Muscle of back (tissue), 11 donors: ENCODE data around the gene COG2. TPM values are rescaled to one million over a fixed set of nuclear protein-coding genes. Genes with fewer than 3 reads are reported as not detected.
"Not testable (repeated sequence)": the region's sequence is repeated elsewhere in the genome, so short reads cannot be mapped to it uniquely, and the experiment has no call there.

ENCODE experiments used
- DNase-seq, 3 donors: peaks; one replicate each; pipeline versions ENCODE4 v3.0.0 to v3.0.0-alpha.2; 2013
- polyA plus RNA-seq, 10 donors: library from polyadenylated mRNA; unstranded; fragments of 120-200 nt; gene quantifications; one replicate each; pipeline ENCODE4 v1.2.1, GENCODE V29; 2013; ENCODE audit not compliant: insufficient read length in 10 of 10

Gene COG2
- polyA plus RNA-seq, 10 donors: 18.1 to 26.2 (median 21.3) TPM

DNA sequence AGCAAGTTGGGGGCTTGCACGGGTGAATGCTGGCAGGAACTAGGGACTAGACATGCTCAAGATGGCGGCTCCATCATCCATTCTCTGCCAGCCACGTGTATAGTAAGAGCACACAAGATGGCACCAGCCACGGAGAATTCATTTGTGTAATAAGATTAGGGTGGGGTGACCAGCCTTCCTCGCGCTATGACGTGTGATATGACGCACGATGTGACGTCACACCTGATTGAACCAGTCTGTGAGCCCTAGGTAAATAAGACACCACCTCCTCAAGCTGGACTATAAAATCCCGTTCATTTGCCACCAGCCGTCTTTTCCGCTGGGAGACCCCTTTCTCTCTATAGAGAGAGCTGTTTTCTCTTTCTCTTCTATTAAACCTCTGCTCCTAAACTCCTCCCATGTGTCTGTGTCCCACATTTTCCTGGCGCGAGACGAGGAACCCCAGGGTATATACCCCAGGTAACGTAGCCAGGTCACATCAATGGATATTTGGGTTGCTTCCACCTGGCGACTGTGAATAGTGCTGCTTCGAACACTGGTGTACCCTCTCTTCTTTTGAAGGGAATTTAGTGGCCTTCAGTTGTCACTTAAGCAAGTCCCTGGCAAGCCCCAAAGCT lies 18.1 kb upstream of the COG2 start:
- DNase-seq: no peak

DNA sequence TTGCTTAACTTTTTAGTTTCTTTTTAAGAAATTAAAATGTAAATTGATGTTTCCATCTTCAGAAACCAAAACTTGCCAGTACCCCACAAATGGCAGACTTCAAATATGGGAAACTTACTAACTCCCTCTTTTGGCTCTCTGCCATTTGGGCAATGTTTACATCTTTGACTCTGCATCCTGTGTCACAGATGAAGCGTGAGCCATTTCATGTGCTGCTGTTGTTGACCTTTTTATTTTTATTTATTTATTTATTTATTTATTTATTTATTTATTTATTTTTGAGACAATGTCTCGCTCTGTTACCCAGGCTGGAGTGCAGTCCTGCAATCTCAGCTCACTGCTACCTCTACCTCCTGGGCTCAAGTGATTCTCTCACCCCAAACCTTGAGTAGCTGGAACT lies 16.0 kb upstream of the COG2 start:
- DNase-seq: no peak

DNA sequence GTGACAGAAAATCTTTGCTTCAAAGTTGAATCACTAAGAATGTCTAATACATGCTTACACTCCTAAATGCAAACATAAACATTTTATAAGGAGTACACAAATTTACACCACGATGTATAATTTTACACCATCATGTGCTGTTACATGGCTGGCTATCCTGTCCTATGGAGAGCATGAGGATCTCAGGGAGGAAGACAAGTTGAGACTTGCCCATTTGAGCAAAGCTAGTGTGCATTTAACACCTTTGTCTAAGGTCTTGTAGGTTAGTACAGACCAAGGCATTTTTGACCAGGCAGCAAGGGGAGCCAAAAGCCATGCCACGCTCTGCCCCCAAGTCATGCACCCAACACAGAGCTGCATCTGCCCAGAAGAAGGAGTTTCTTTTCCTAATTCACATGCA lies 14.5 kb upstream of the COG2 start:
- no peak for DNase-seq

DNA sequence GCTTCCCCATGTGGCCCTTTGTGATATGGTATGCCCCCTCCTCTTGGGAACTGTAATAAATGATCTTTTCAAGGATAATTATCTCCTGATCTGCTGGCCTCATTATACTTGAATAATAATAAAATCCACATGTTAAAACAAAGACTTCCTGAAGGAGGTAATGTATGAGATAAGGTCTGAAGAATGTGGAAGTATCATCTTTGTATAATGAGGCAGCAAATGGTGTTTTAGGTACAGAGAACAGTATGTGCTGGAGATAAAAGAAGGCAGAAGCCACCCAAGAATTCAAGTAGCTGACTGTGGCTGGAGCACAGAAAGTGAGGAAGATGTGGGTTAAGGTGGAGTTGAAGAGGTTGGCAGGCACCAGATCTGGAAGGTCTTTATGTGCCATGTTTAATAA lies 12.8 kb upstream of the COG2 start:
- DNase-seq: no peak

DNA sequence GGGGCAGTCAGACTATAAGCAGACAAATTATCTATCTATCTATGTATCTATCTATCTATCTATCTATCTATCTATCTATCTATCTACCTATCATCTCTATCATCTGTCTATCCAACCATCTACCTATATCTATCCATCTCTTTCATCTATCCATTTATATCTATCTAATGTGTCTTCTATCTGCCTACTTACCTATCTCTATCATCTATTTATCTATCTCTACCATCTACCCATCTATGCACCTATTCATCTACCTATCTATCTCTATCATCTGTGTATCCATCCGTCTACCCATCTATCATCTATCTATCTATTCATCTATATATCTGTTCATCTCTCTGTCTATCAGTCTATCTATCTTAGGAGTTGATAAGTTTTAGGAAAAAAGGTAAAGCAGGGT lies 10.8 kb upstream of the COG2 start:
- no peak for DNase-seq

DNA sequence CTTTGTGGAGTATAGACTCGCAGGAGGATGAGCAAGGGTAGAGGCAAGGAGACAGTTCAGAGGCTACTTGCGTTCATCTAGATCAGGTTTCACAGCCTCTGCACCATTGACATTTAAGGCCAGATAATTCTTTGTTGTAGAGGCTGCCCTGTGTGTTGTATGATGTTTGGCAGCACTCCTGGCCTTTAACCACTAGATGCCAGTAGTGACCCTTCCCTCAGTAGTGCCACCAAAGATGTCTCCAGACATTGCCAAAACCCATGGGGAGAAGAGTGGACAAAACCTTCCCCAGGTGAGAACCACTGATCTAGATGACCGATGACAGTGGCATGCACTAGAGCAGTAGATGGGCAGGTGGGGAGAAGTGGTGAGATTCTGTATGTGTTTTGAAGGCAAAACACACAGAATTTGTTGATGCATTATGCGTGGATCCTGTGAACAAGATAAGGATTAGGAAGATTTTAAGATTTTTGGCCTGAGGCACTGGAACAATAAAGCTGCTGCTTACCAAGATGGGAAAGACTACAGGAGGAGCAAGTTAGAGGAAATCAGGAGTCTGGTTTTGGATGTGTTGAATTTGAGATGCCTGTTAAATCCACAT lies 9.9 kb upstream of the COG2 start:
- DNase-seq: no peak

DNA sequence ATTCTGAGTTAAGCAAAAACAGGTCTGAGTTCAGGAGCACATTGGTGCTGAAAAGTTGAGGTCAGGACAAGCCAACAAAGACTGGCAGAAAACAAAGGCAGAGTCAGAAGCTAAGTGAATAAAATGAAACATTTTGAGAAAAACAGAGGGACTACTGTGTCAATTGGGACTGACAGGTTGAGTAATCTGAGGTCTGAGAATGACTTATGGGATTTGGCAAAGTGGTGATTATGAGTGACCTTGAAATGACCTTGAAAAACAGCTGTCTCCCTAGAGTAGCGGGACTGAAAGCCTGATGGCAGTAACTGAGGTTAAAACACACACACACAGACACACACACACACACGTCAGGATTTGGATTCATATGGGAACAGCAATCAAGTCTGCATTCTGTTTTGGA lies 8.8 kb upstream of the COG2 start:
- no peak for DNase-seq

DNA sequence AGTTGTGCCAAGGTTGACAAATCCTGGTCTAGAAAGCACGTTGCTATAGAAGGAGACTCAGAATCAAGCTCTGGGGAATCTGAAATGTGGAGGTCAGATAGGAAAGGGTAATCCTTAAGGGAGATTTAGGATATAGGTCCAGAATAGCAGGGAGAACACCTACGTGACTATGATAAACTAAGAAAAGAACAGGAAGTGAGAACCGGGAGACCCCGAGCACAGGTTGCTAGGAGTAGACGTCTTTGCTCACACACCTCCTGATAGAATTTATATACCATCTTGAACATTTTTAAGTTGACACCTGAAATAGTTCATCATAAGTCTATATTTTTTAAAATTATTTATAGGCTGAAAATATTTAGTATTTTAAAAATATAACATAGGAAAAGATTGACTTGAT lies 7.9 kb upstream of the COG2 start:
- no peak for DNase-seq

DNA sequence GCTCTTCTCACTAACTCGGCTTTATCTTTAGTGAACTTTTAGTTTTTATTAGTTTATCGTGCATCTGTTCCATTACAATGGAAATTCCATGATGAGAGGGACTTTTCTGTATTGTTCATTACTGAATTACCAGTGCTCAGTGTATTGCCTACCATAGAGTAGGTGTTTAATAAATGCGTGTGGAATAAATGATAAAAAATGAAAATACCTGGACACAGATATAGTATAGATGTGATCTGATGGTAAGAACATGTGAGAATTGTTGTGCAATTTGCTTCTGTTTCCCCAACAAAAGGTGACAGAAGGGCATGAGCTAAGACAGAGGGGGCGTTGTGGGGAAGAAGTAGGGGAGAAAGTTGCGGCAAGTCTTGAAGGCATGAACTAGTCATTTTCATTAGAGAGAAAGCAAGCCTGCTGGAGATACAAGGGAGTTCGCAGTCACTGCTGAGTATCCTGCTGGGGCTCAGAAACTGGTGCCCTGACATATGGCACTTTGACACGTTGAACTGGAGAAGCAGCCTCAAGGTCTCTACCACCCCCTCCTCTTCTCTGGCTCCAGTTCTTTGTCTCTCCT lies 5.6 kb upstream of the COG2 start:
- DNase-seq: no peak

DNA sequence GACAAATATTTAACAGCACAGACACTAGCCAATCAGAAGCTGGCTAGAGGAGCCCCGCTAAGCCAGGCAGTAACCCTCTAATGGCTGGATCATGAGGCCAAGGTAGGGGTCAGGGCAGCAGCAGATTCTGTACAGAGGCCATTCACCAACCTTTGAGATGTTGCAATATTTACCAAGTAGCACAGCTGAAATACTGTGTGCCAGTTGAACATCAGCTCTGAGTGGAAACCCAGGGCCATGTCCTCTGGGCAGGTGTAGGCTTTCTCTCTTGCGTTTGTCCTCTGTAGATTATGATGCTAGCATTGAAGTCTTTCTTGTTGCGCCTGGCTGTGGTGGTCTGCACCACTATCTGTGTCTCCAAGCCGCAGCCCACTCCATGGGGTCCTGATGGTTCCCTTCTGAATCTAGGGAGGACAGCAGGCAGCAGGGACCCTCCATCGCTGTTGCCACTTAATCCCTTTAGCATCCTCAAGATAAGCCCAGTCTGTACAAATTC lies 2.5 kb upstream of the COG2 start:
- no peak for DNase-seq

DNA sequence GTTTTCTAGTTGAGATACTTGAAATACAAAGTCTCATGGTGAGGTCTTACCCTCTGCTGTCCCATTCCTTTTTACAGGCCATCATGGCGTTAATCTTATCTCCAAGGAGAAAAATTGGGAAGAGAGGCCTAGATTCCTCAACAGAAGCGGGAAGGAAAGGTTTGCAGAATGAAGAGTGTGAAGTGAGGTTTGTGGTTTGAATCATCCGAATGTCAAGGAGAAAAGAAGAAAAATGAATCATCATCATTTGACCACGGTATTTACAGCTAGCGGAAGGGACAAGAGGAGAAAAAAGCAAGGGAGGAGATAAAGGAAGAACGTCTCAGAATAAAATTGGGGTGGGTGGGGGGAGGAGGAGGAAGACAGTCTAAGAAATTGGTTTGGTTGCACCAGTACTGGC lies 935 bp upstream of the COG2 start:
- DNase-seq: no peak

DNA sequence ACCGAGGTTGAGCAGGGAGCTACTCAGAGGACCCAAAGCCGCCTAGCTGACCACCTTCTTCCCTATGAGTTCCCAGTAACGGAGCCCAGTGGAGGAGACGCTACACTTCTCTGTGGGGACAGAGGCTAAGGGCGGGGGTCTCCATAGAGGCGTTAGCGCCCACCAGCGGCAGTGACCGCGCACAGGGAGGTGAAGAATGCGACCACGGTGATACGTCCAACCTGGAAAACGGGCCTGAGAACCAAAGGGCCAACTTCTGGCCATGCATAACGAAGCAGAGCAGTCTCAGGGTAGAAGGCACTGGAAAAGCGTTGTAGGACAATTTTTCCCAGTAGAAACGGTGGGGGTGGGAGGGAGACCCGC lies 400 bp upstream of the COG2 start:
- DNase-seq: no peak

DNA sequence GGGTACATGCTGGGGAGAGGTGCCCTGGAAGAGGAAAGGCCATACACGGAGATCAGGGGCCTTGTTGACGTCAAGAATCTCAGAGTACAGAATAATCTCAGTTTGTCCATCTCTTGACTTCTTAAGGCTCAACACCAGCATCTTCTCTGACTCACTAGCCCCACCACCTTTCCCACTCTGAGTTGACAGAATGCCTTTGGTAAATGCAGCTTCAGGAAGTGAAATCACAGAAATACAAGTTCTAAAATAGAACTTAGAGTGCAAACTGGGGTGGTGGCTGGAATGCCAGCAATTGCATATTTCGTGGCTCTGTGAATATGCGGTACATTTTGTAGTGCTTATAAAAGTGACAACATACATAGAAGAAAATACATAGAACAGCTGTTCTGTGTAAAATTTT lies 1.6 kb downstream of the COG2 start:
- DNase-seq: no peak

DNA sequence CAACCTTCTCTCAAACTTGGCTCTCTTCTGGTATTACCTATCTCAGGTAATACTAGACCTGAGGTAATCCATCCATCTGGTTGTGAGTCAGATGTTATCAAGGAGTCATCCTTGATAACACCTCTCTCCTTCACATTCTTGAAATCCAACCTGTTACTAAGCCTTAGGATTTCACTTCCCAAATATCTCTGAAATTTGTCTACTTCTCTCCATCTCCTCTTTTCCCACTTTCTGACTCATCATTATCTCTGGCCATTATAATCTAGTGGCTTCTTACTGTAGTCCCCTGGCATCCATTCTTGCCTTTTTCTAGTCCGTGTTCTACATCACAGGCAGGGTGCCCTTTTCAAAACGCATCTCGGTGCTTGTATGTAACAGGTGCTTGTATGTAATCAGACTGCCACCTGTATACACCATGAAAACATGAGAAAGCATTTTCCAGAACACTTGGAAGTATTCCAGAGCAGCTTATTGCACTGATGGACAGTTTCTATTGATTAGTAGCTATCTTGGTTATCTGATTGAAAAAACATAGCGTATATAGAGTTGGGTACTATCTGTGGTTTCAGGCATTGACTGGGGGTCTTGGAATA lies 4.5 kb downstream of the COG2 start:
- DNase-seq: no peak

DNA sequence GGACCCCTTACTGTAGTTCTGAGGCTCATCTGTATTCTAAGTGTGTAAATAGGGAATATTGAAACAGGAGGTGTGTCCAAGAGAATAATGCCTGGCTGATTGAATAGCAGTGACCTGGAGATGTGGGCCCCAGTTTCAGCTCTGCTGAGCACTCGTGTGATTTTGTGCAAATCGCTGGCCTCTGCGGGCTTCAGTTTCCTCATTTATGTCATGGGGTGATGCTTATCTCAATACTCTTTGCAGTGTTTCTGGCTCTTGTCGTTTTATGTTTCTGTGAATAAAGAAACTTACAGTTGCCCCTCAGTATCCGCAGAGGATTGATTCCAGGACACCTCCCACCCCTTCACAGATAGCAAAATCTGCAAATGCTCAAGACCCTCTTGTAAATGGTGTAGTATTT lies 5.0 kb downstream of the COG2 start:
- no peak for DNase-seq

DNA sequence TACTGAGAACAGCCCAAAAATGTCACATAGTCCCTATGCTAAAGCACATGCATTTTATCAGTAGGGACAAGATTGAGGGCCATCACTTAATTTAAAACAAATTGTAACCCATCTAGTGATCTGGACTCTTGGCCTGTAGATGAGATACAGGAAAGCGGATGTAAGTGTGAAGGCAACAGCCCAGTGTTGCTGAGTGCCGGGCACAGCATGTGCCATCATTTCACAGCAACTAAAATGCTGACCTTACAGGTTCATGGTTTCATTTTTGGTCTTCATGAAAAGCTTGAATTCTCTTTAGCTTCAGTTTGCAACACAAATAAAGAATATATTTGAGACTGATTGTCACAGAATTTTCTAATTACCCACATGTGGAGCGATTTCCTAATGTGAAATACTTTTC lies 5.8 kb downstream of the COG2 start:
- no peak for DNase-seq

DNA sequence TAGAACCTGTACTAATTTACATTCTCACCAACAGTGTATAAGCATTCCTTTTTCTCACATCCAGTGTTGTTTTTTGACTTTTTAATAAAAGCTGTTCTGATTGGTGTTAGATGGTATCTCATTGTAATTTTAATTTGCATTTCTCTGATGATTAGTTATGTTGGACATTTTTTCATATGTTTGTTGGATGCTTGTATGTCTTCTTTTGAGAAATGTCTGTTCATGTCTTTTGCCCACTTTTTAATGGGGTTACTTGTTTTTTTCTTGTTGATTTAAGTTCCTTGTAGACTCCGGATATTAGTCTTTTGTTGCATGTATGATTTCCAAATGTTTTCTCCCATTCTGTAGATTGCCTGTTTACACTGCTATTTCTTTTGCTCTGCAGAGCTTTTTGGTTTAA lies 8.0 kb downstream of the COG2 start:
- no peak for DNase-seq

DNA sequence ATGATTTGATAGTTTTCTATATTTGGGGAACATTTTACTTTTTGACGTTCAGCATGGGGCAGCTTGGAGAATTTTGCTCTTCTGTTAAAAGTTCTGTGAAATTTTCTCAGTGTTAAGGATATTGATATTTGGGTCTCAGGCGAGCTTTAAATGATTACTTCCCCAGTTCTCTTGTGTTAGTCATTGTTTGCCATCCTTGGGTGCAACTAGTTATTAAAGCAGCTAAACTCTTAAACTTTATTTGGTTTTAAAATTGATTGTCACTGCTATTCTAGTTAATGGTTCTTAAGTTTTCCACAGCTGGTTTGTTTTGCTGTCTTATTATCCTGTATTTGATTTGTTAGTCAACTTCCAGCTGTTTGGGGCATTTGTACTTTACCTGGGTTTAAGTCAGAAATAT lies 9.0 kb downstream of the COG2 start:
- no peak for DNase-seq

DNA sequence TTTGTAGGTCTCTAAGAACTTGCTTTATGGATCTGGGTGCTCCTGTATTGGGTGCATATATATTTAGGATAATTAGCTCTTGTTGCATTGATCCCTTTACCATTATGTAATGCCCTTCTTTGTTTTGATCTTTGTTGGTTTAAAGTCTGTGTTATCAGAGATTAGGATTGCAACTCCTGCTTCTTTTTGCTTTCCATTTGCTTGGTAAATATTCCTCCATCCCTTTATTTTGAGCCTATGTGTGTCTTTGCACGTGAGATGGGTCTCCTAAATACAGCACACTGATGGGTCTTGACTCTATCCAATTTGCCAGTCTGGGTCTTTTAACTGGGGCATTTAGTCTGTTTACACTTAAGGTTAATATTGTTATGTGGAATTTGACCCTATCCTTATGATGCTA lies 14.4 kb downstream of the COG2 start:
- not testable (repeated sequence) for DNase-seq

DNA sequence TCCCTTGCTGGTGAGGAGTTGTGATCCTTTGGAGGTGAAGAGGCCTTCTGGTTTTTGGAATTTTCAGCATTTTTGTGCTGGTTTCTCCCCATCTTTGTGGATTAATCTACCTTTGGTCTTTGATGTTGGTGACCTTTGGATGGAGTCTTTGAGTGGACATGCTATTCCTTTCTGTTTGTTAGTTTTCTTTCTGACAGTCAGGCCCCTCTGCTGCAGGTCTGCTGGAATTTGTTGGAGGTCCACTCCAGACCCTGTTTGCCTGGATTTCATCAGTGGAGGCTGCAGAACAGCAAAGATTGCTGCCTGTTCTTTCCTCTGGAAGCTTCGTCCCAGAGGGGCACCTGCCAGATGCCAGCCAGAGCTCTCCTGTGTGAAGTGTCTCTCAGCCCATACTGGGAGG lies 15.8 kb downstream of the COG2 start:
- not testable (repeated sequence) for DNase-seq

DNA sequence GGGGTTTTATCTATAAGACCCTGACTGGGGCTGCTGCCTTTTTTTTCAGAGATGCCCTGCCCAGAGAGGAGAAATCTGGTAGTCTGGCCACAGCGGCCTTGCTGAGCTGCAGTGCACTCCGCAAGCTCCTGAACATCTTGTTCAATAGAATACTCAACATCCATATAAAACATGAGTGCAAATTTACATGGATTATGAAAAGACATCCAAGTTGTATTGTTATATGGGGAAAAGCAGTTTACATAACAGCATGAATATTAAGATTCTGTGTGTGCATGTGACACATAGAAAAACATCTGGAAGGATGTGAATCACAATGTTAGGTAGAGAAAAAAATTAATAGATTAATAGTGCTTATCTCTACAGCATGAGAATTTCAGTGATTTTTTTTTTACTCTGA lies 16.4 kb downstream of the COG2 start:
- no peak for DNase-seq

DNA sequence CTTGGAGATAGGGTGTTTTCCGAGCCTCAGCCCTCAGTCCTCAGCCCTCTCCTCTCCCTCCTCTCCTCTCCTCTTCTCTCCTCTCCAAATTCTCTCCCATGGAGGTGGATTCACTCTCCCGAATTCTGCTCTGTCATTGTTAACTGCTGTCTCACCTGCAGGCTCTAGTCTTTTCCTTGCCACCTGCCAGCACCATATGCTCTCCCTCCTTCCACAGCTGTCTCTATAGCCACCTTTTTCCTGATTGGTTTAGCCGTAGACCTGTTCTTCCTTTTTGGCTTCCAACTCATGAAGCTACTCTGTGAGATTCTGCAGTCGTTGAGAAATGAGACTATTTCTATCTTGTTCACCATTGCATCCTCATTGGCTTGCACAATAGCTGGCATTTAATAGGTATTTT lies 19.7 kb downstream of the COG2 start:
- no peak for DNase-seq

DNA sequence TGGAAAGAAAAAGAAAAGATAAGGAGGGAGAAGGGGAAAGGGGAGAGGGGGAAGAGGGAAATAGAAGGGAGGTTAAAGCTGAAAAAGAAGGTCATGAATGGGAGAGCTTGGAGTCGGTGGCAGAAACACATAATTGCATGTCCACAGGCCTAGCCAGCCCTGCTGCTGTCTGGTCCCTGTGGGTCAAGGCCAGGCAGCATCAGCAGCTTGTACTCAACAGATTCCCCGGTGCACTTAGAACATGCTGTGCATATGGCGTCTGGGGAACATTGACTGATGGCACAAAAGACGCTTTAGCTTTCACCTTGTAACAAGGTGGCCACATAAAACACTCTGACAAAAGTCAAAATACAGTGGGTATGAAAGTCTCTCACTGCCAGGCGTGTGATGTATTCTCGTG lies 25.9 kb downstream of the COG2 start:
- DNase-seq: no peak

DNA sequence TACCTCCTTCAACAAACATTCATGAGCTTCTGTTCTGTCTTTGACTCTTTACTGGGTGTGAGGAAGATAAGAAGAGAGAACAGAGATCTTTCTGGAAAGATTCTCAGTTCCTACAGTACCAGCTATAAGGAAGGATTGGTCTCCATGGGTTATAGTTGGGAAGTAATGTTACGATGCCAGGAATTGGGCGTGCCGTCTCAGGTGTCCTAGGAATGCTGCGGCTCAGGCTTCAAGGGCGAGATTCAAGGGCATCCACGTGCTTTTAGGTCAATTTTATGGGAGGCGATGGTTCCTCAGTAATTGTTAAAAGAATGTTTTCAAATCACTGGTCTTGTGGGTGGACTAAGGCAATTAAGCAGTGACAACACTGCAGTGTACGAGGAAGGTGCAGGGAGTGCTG lies 27.3 kb downstream of the COG2 start:
- no peak for DNase-seq
